ENCODE results near the gene BFSP2.

Gene BFSP2

DNA sequence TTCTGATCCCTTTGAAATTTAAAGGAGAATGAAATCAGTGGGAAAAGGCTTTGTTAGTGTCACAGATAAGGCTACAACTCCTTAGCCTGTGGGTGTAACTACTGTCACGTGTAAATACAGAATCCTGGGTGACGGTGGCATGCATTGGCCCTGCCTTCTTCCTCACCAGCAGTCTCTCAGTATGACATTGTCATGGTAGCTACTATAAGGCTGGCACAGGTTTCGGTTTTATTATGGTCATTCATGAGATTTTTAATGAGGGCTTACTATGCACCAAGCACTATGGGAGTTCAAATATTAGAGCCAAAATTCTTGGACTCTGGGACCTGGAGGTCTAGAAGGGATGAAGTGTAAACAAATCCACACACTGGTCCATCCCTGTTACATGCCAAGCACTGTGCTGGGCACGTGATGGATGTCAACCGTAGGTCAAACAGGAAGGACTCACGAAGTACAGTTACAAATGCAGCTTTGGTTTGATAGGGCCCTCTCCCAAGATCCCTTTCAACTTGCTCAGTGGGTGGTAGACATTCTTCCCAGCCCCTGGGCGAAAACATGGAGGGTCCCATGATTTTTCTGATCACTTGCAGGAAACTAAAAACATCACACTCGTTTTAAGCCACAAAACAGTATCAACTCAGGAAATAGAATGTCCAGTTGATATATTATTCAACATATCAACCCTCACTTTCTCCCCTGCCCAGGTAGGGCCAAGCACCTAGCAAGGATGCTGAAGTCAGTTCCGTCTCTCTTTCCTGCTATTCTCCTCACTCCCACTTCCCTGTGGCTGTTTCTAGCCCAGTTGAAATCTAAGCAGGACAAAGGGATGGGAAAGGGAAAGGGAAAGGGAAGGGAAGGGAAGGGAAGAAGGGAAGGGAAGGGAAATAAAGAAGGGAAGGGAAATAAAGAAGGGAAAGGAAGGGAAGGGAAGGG lies 25.3 kb downstream of the BFSP2 start:
- no peak for DNase-seq

DNA sequence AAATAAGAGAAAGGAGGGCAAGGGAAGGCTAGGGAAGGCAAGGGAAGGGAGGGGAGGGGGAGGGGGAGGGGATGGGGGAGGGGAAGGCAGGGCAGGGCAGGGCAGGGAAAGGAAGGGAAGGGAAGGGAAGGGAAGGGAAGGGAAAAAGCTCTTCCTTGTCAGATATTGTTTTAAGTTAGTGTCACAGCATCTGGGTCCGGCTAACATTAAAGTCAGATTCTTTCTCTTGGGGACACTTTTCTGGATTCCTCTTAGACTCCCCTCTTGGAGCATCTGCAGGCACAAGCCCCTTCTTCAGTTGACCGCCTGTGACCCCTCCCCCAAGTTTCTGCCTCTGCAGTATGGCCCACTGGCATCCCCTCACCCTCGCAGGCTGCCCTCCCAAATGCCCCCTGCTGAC lies 26.0 kb downstream of the BFSP2 start:
- no peak for DNase-seq

DNA sequence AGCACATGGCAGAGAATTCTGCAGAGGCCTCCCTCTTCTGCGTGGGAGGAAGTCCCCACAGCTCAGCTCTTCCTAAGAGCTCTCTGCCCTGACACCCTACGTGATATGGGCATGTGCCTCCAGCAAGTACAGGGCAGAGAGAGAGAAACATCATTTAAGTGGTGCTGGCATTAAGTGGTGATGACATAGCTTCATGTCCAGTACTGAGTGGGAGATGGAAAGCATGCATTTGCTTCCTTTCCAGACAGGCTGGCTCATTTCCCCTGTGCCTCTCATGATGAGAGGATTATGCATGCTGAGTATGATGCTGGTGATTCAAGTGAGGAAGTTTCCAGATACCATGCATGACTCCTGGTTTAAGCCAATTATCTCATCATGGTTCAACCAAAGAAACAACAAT lies 26.9 kb downstream of the BFSP2 start:
- DNase-seq, result no peak

DNA sequence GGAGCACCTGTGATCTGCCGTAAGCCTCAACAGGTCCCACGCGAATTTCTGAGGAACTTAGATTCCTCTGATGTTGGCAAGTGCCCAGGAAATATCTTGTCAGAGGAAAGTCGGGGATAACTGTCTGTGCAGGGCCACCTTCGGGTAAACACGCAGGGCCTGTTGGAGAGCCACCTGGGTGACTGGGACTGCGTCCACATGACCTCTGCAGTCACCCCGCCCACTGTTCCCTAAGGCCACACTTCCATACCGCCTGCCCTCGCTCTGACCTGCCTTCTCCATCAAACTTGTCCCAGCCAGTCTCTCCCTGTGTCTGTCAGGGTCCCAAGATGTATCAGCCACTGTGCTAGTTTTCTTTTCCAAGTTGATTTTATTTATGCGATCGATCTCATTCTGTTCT lies 28.7 kb downstream of the BFSP2 start:
- DNase-seq, result no peak

DNA sequence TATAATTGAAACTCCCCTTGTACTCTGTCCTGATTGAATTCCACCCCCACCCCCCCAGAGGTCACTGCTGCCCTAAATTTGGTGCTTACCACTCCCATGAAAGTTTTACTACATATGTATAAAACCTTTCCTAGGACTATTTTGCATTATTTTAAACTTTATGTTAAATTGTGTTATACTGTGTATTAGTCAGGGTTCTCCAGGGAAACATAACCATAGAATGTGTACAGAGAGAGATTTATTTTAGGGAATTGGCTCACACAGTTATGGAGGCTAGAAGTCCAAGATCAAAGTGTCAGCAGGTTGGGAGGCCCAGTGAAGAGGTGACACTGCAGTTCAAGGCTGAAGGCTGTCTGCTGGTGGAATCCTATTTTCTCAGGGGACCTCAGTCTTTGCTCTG lies 29.2 kb downstream of the BFSP2 start:
- no peak for DNase-seq

DNA sequence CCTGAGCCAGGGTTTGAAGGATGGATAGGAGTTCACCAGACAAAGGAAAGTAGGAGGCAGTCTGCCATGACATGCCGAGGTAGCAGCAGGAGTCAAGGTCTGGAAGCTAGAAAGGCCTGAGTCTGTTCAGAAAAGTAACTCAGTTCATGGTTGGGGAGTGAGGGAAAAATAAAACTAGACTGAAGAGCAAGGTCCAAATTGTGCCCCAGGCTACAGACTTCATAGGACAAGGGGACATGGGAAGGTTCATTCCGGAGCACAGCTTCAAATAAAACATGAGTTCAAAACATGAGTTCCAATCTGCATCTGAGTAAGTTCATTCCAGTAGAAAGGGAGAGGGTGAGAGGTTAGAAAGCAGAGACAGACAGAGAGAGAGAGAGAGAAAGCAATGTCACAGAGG lies 39.7 kb downstream of the BFSP2 start:
- DNase-seq, result no peak

DNA sequence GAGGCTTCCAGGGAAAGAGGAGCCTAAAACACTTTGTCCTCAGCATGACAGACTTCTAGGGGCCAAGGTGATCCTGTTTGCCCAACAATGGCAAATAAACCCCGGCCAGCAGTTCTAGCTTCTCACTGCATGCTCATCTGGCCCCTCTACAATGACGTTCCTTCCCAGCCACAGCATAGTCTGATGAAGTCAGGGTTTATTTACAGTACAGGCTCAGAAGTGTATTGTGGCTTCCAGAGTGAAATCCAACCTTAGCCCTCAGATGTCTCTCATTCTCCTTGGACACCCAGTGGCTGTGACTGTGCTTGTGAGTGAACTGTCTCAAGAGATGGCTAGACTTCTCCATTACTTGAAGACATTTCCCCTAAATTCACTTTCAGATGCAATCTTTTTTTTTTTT lies 40.8 kb downstream of the BFSP2 start:
- DNase-seq, result no peak

DNA sequence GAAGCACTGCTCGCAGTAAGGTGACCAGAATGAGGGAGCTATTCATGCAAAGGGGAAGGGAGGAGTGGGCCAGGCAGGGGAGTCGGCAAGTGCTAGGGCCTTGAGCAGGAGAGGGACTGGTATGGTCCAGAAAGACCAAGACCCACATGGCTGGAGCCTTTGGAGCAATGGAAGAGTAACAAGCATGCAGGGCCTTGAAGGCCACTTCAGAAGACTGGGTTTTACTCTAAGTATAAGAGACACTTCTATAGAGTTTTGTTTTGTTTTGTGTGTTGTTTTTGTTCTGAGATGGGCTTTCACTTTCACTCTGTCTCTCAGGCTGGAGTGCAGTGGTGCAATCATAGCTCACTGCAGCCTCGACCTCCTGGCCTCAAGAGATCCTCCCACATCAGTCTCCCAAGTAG lies 42.0 kb downstream of the BFSP2 start:
- peak; percentile 27 for DNase-seq

DNA sequence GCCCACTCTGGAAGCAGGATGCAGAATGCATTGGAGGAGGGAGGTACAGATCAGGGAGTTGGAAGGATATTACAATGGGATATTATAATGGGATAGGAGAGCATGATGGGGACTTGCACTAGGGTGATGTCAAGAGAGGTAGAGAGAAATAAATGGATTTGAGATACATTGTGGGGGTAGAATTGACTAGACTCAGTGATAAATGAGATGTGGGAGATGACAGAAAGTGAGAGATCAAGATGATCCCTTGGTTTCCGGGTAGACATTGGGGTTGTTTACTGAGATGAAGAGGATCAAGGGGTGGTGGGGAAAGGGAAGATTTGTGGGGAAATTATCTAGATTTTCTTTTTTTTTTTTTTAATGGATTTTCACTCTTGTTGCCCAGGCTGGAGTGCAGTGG lies 42.7 kb downstream of the BFSP2 start:
- DNase-seq, result no peak

DNA sequence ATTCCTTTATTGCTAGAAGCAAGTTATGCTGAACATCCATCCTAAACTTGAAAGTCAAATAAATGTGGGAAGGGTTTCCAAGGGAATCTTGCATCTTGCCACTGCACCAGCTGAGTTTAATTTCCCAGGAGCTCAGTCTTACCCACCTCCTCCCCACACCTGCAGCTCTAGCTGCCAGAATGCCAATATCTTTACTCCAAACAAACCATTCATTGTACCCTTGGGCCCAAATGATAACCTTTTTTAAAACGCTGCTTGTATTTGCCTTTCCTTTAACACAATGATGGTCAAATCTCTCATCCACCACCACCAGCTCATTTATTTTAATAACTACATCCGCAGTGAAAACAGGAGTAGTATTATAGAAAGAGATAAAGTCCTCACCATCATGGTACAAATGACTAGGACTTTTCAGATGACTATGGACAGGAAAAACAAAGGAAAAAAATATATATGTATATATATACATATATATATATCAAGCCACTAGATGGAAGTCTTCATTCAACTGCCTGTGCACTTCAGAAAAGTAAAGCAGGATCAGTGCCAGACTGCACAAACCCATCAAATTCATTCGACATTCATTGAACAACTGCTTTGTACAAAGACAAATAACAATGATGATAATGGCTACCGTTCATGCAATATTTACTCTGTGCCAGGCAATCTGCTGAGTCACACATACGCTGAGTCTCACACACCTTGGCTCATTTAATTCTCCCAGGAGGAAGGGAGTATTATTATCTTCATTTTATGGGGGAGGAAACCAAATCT lies 44.0 kb downstream of the BFSP2 start:
- DNase-seq, result no peak

DNA sequence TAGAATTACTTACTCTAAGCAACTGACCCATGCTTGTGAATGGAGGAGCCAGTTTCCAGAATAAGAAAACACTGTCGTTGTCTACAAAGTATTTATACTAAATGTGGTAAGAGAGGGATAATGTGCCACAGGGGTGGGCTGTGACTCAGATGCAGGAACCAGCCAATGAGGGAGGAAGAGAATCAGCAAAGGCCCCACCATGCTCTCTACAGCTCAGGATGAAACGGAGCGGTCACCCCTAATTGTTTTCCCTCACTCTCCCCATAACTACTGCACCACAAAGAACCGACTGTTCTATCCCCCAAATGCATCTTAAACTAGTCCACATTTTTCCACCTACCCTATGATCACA lies 44.5 kb downstream of the BFSP2 start:
- DNase-seq, result no peak

DNA sequence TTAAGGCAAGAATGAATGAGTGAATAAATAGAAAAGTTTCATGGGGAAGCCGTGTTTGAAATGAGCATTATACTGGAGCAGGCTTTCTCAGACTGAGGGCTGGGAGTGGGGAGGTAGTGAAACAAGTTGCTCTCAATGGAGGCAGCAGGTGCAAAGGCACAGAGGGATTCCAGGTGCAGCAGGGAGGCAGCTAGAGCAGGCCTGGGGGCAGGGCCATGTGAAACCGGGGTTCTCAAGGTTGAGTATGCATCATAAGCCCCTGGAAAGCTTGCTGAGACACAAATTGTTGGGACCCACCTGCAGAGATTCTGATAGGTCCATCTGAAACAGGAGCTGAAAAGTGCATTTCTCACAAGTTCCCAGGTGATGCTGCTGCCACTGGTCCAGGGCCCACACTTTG lies 45.3 kb downstream of the BFSP2 start:
- DNase-seq, result no peak

DNA sequence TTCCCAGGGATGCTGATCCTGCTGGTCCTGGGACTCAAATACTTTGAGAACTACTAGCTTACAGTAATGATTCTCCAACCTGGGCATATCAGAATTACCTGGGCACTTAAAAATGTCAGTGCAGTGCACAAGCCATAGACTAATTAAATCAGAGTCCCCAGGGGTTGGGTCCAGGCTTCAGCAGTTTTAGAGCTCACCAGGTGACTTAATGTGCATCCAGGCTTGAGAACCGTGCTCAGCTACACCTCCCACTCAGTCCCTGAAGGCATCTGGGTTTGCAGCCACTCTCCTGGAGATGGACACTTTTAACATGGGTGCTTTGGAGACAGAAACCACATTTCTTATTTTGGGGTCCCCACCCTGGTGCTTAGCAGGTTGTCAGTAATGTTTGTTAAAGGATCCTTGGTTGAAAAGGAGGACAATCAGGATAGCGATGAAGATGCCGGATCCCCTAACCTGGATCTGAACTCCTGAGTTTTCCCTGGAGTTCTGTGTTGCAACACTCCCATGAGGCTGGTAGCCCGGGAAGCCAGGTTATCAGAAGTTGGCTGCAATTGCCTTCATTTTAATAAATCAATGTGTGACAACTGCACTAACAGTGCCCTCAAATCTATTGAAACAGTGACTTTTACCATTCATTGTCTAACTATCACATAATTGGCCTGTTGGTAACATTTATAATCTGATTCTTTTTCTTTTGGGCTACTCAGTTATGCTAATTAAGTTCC lies 48.1 kb downstream of the BFSP2 start:
- no peak for DNase-seq

DNA sequence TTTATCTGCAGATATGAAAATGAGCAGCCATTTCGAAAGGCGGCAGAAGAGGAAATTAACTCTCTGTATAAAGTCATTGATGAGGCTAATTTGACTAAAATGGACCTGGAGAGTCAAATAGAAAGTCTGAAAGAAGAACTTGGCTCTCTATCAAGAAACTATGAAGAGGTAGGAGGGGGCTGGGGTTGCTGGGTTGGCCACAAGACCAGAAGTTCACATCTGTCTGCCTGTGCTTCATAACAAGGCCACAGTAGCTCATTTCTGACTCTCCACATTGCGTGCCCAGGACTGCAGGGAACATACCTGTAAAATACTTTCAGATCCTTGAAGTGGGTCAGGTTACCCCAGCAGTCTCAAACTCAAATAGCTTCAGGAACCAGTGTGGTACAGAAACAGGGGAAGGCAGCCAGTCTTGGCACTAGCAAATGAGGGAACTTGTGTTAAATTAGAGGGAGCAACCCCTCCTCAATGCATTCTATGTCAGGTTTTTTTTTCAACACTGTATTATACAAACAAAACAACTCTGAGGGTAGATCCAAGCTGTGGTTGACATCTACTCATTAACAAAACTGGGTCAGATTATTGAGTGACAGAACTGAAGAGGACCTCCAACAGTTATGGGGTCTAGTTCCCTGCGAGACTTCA lies 48.7 kb downstream of the BFSP2 start:
- peak; percentile 42 for DNase-seq

DNA sequence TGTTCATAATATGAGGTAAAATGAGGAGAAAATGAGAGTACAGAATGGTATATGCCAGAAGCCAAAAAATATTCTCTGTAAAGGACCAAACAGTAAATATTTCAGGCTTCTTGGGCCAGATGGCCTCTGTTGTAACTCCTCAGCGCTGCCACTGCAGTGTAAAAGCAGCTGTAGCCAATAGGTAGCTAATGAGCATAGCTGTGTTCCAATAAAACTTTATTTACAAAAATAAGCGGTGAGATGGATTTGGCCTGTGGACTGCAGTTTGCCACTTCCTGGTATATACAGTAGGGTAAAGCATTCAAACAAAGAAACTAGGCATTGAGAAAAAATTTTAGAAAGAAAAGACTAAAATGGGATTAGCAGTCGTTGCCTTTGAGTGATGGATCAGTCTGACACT lies 51.5 kb downstream of the BFSP2 start:
- no peak for DNase-seq

DNA sequence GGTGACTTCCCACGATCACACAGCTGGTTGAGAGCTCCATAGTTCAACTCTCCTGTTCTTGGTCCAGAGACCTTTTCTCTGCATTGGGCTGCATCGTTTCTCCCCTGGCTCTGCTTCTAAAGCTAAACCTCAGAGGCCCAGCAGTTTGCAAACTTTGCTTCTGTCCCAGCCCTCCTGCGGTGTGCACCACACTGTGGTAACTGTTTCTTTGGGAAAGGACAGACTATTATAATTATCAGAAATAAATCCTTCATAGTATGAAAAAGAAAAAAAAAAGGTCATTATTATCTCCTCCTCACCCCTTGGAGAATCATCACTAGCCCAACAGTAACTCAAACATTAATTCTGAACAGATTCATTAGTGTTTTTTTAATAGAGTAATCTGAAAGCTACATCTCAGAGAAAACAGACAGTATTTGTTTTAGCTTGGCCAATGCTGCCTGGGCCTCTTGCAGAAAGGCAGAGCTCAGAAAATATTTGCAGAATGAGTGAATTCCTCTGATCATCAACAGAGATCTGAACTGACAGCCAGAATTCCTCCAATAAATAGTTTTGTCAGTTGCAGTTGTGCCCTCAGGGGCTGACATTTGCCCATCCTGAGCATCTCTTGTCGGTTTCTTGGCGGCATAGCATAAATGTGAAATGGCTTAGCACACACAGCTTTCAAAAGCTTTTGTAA lies 52.9 kb downstream of the BFSP2 start:
- DNase-seq, result no peak

DNA sequence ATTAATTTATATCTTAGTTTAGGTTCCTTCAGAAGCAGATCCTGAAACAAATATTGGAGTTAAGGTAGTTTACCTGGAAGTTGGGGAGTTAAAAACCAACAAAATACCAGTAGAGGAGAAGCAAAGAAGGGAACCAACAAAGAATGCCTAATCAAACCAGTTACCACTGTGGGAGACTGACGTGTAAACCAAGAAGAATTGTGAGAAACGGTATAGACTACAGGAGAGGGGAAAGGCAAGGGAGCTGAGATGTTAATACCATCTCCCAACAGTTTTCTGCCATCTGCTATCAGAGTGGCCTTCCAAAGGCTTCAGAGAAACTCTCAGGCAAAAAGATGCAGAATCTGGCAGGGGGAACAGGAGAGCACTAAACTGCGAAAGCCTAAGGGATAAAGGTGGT lies 53.5 kb downstream of the BFSP2 start:
- no peak for DNase-seq

DNA sequence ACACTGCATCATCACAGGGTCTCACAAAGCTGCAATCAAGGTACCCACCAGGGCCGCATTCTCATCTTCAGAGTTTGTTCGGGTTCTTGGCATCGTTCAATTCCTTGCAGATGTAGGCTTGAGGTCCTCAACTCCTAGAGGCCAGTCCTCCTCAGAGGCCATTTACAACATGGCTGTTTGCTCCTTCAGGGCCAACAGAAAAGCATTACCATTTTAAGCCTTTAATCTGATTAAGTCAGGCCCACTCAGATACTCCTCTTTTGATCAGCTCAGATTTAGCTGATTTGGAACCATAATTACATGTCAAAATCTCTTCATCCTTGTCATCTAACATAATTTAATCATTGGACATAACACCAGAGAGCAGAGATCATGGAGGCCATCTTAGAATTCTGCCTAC lies 55.4 kb downstream of the BFSP2 start:
- DNase-seq, result no peak

DNA sequence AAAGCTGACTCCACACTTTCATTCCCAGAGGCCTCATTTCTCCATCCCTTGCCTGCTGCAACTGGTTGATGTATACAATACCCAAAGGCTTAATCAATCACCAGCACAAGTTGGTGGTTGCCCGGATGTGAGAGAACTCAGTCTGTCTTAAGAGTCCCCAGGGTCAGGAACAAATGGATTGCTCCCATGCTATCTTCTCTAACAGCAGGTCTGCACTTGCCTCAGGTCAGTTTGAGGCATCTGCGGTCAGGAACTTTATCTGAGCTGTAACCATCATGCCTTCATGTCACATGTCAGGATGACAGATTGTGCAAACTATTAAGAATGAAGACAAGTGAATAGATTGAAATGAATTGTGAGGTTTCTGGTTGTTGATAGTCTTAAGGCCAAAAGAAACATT lies 56.1 kb downstream of the BFSP2 start:
- DNase-seq, result no peak

DNA sequence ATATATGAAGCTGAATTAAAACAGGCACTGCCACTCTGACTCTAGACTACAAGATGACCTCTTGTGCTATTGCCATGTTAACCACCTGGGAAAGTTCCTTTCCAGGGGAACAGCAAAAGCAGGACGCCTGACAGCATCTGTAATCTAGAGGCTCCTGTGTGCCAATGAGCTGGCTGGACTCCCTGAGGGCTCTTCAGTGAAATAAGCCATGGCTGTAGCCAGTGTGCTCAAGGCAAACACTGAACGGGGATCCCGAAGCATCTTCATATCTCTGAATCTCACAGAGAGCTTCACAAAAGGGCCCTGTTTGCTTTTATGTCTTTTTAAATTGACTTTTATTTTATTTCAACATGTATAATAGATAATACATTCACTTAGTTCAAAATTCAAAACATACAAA lies 57.2 kb downstream of the BFSP2 start:
- no peak for DNase-seq

DNA sequence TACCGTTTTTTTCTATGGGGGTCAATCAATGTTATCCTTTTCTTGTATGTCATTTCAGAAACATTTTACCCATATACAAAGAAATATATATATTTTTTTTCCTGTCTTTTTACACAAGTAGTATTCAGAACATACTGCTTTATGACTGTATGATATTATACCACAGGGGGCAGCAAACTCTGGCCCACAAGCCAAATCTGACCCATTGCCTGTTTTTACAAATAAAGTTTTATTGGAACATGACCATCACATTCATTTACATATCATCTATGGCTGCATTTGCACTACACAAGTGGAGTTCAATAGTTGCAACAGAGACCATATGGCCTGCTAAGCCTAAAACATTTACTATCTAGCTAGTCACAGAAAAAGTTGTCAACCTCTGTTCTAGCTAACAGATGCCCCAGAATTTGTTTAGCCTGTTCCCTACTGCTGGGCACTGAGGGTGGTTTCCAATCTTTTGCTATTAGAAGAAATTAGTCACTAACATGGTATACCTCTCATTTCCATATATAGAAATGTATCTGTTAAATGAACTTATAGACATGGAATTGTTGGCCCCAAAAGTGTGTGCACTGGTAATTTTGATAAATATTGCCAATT lies 57.7 kb downstream of the BFSP2 start:
- no peak for DNase-seq

DNA sequence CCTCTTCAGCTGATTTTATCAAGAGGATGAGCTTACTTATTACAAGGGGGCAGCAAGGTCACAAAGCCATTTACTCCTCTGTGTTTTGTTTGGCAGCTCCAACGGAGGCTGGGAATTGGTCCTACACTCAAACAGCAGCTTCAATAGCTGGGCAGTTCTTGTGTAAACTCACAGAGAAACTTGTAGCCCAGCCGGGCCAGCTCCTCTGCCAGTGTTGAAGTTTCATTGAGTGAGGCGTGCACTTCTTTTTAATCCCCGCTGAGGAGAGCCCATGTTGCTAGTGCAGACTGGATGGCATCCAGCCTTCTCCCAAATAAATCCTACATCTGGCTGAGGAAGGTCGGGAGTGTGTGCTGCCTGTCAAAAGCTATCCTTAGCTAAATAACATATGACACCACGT lies 59.5 kb downstream of the BFSP2 start:
- DNase-seq, result no peak

Measured in CD4-positive, alpha-beta T cell treated with Interleukin-17A for 1 hour (primary cell).